A549 (cell line): ENCODE data around the gene PLD1. TPM values are rescaled to one million over a fixed set of nuclear protein-coding genes. Genes with fewer than 3 reads are reported as not detected.

Experiments
- ATAC-seq, 2 experiments: fragments of 200-7000 bp in 1 of 2; fragments of >200 bp in 1 of 2; cut with Nextera tagmentation in 1 of 2; cut with Tn5 transposase in 1 of 2; 3 replicates each; pipeline versions ENCODE4 v1.8.0 to v1.9.1; 2018 to 2020; ENCODE audit warnings: mild to moderate bottlenecking in 1 of 2, moderate library complexity in 1 of 2
- CTCF ChIA-PET: fragments of 300-600 bp; sonication (Branson Sonifier 250); formaldehyde crosslinking; extraction: SDS; loops from one replicate; lab custom pipeline; 2021; ENCODE audit warnings: antibody characterized with exemption, inconsistent platforms; lab: Yijun Ruan, JAX
- POLR2A ChIA-PET: fragments of 350-600 bp; formaldehyde crosslinking; extraction: SDS; loops from one replicate; lab custom pipeline; 2021; ENCODE audit warnings: antibody characterized with exemption, inconsistent platforms; lab: Yijun Ruan, JAX
- DNase-seq, 2 experiments: peaks; one replicate each; pipeline versions ENCODE4 v3.0.0 to v3.0.0-alpha.2; 2011 to 2016; ENCODE audit warnings: low read depth in 1 of 2, low spot score in 1 of 2
- FAIRE-seq: peaks from 2 replicates; lab custom pipeline; 2011; peaks lifted over from hg19 to GRCh38; lab: Jason Lieb, UNC
- H3K27ac ChIP-seq, 2 experiments: fragments of >200 bp; sonication (Bioruptor Twin); formaldehyde crosslinking; 3 replicates each; pipeline ENCODE4 v1.5.1; 2016 to 2017
- H3K4me1 ChIP-seq: fragments of >200 bp; sonication (Bioruptor Twin); formaldehyde crosslinking; 3 replicates; pipeline ENCODE4 v1.6.1; 2016
- H3K4me2 ChIP-seq: fragments of >200 bp; sonication (Bioruptor Twin); formaldehyde crosslinking; 3 replicates; pipeline ENCODE4 v1.6.1; 2016
- H3K4me3 ChIP-seq: fragments of >200 bp; sonication (Bioruptor Twin); formaldehyde crosslinking; 3 replicates; pipeline ENCODE4 v1.5.1; 2016
- H3K9me3 ChIP-seq: fragments of >200 bp; sonication (Bioruptor Twin); formaldehyde crosslinking; 3 replicates; pipeline ENCODE4 v1.6.1; 2016
- BHLHE40 ChIP-seq: IDR thresholded peaks from 2 replicates; pipeline ENCODE4 v1.6.1; 2012; ENCODE audit warnings: low read depth, low read length, inconsistent platforms
- CBX2 ChIP-seq: fragments of 200-600 bp; sonication (generic); IDR thresholded peaks from 2 replicates; pipeline ENCODE4 v1.6.1; 2016; ENCODE audit warnings: low read depth, mild to moderate bottlenecking, borderline replicate concordance
- CBX8 ChIP-seq: fragments of 200-600 bp; sonication (generic); IDR thresholded peaks from 2 replicates; pipeline ENCODE4 v1.6.1; 2016
- CHD4 ChIP-seq: fragments of 200-600 bp; sonication (generic); IDR thresholded peaks from 2 replicates; pipeline ENCODE4 v1.6.1; 2016; ENCODE audit warnings: antibody characterized with exemption, mild to moderate bottlenecking, borderline replicate concordance
- EHF ChIP-seq: fragments of 250-450 bp; sonication (Bioruptor Pico); IDR thresholded peaks from 2 replicates; pipeline ENCODE4 v1.5.0; 2020; ENCODE audit warnings: mild to moderate bottlenecking
- EP300 ChIP-seq, 2 experiments: fragments of >200 bp; sonication (Bioruptor Twin); formaldehyde crosslinking; IDR thresholded peaks; 2 replicates in 1 of 2; 3 replicates in 1 of 2; pipeline ENCODE4 v1.6.1; 2016 to 2017
- FOSB ChIP-seq: fragments of 250-450 bp; sonication (Bioruptor Pico); IDR thresholded peaks from 2 replicates; pipeline ENCODE4 v1.5.0; 2020; ENCODE audit warnings: mild to moderate bottlenecking, moderate library complexity
- HEYL ChIP-seq: fragments of 250-450 bp; sonication (Bioruptor Pico); IDR thresholded peaks from 2 replicates; pipeline ENCODE4 v1.8.0; 2021; ENCODE audit warnings: mild to moderate bottlenecking, moderate library complexity
- HOXA7 ChIP-seq: fragments of 250-450 bp; sonication (Bioruptor Pico); IDR thresholded peaks from 2 replicates; pipeline ENCODE4 v1.5.0; 2020; ENCODE audit warnings: mild to moderate bottlenecking, moderate library complexity
- HOXB13 ChIP-seq: fragments of 250-450 bp; sonication (Bioruptor Pico); IDR thresholded peaks from 2 replicates; pipeline ENCODE4 v1.5.0; 2020; ENCODE audit warnings: low read depth, mild to moderate bottlenecking, moderate library complexity
- NFE2L2 ChIP-seq: fragments of 150-350 bp; conservative IDR thresholded peaks from 2 replicates; pipeline ENCODE4 v1.6.1; 2014; ENCODE audit warnings: low read length
- NPAS2 ChIP-seq: fragments of 250-450 bp; sonication (Bioruptor Pico); IDR thresholded peaks from 2 replicates; pipeline ENCODE4 v1.8.0; 2022; ENCODE audit warnings: mild to moderate bottlenecking, moderate library complexity, borderline replicate concordance
- NR3C1 ChIP-seq: fragments of >200 bp; sonication (Bioruptor Twin); formaldehyde crosslinking; IDR thresholded peaks from 3 replicates; pipeline ENCODE4 v1.6.1; 2017
- PHF8 ChIP-seq: fragments of 200-600 bp; sonication (generic); IDR thresholded peaks from 2 replicates; pipeline ENCODE4 v1.6.1; 2016; ENCODE audit warnings: low read depth, mild to moderate bottlenecking, antibody characterized with exemption, moderate library complexity, borderline replicate concordance
- RAD21 ChIP-seq, 2 experiments: fragments of >200 bp in 1 of 2; sonication (Bioruptor Twin) in 1 of 2; formaldehyde crosslinking in 1 of 2; IDR thresholded peaks in 1 of 2; conservative IDR thresholded peaks in 1 of 2; 2 replicates in 1 of 2; 3 replicates in 1 of 2; pipeline ENCODE4 v1.6.1; 2012 to 2018; ENCODE audit warnings: inconsistent platforms in 1 of 2
- TFCP2L1 ChIP-seq: fragments of 250-450 bp; sonication (Bioruptor Pico); IDR thresholded peaks from 2 replicates; pipeline ENCODE4 v1.5.0; 2021; ENCODE audit warnings: mild to moderate bottlenecking
- TP53 ChIP-seq: fragments of 250-450 bp; sonication (Bioruptor Pico); IDR thresholded peaks from 2 replicates; pipeline ENCODE4 v1.5.0; 2021; ENCODE audit warnings: mild to moderate bottlenecking, moderate library complexity
- ZC3H11A ChIP-seq: fragments of 450-650 bp; IDR thresholded peaks from 2 replicates; pipeline ENCODE4 v1.6.1; 2014; ENCODE audit warnings: antibody characterized with exemption, mild to moderate bottlenecking
- ZFP36 ChIP-seq: fragments of 450-650 bp; IDR thresholded peaks from 2 replicates; pipeline ENCODE4 v1.6.1; 2014; ENCODE audit warnings: borderline replicate concordance; ENCODE audit not compliant: partially characterized antibody
- ZSCAN20 ChIP-seq: fragments of 250-450 bp; sonication (Bioruptor Pico); IDR thresholded peaks from 2 replicates; pipeline ENCODE4 v1.8.0; 2022; ENCODE audit warnings: mild to moderate bottlenecking, moderate library complexity
- WGBS: methylation state at CpG from one replicate; pipeline ENCODE4 v1.1.6; 2017; ENCODE audit errors: missing lambda C conversion rate; 5-methylcytosine and 5-hydroxymethylcytosine counted together
- polyA plus RNA-seq, 4 experiments: library from polyadenylated mRNA; depleted of rRNA in 3 of 4; stranded (reverse); fragments of >200 nt; fragmentation: RNase III in 1 of 4; extraction: RNeasy Plus Mini Kit Qiagen cat#74134 plus additional on column Dnase treatment in 1 of 4; gene quantifications; 2 replicates in 3 of 4; 3 replicates in 1 of 4; pipeline ENCODE4 v1.2.3, GENCODE V29; 2011 to 2017
- TF ChIP-seq, protein P1 (sequence below): fragments of 250-450 bp; sonication (Bioruptor Pico); IDR thresholded peaks from 2 replicates; pipeline ENCODE4 v1.5.0; 2020; ENCODE audit warnings: low read depth, mild to moderate bottlenecking, moderate library complexity
- TF ChIP-seq, protein P2 (sequence below): fragments of >200 bp; sonication (Bioruptor Twin); formaldehyde crosslinking; IDR thresholded peaks from 3 replicates; pipeline ENCODE4 v1.6.1; 2016
- TF ChIP-seq, protein P3 (sequence below): IDR thresholded peaks from 2 replicates; pipeline ENCODE4 v1.6.1; 2012; ENCODE audit warnings: low read depth, borderline replicate concordance
- TF ChIP-seq, protein P4 (sequence below): fragments of >200 bp; sonication (Bioruptor Twin); formaldehyde crosslinking; IDR thresholded peaks from 2 replicates; pipeline ENCODE4 v1.6.1; 2016
- TF ChIP-seq, protein P5 (sequence below): IDR thresholded peaks from 2 replicates; pipeline ENCODE4 v1.6.1; 2012
- TF ChIP-seq, protein P6 (sequence below): fragments of >200 bp; sonication (Bioruptor Twin); formaldehyde crosslinking; IDR thresholded peaks from 3 replicates; pipeline ENCODE4 v1.5.1; 2016
- TF ChIP-seq, protein P7 (sequence below): fragments of 200-600 bp; sonication (generic); IDR thresholded peaks from 2 replicates; pipeline ENCODE4 v1.6.1; 2016; ENCODE audit warnings: antibody characterized with exemption, mild to moderate bottlenecking, moderate library complexity

Gene PLD1
- polyA plus RNA-seq, 2 of the 4 experiments (the other 2 are of a cell fraction) = 6.6 to 27.2 TPM

DNA sequence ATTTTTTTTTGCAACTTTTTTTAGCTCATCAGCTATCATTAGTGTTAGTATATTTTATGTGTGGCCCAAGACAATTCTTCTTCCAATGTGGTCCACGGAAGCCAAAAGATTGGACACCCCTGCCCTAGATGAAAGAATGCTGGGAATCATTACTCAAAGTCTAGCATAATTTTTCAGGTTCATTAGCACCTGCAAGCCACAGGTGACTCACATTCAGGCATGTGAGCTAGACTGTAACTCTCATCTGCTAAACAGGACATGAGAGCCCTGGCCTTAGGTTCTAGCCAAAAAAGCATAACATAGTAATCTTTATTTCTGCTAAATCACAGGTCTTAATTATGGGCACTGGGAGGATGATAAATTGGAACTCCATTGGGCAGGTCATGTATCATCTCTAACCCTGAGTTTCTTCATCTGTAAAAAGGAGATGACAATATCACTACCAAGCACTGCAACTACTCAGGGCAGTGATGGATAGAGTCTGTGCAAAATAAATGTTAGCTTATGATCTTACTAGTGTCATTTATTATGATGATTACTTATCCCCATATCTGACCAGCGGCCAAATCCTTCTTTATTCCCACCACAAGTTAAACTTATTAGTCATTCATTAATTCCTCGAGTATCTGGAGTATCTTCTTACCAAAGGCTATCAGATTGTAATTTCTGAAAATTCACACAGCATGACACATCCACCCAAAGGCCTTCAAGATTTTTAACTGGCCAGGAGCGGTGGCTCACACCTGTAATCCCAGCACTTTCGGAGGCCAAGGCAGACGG, 125.0 kb downstream of the PLD1 start:
- no peak for FAIRE-seq
- POLR2A ChIA-PET = no interaction called here
- H3K4me3 ChIP-seq = no peak overlapping the region
- TF ChIP-seq PHF8 (no peak), HOXA7 (CRISPR knock-in tag) (no peak), ZC3H11A (no peak), HEYL (CRISPR knock-in tag) (no peak), RAD21 (conservative IDR thresholded peaks at IDR 0.05 in 1 of 2, IDR thresholded peaks at IDR 0.05 in 1 of 2) (no peak), EHF (CRISPR knock-in tag) (no peak), CBX2 (no peak), CBX8 (no peak), FOSB (no peak), NFE2L2 (no peak), NPAS2 (CRISPR knock-in tag) (no peak), NR3C1 (no peak)
- TF ChIP-seq, protein P1, sequence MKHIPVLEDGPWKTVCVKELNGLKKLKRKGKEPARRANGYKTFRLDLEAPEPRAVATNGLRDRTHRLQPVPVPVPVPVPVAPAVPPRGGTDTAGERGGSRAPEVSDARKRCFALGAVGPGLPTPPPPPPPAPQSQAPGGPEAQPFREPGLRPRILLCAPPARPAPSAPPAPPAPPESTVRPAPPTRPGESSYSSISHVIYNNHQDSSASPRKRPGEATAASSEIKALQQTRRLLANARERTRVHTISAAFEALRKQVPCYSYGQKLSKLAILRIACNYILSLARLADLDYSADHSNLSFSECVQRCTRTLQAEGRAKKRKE (CRISPR knock-in tag) = no peak
- TF ChIP-seq, protein P2, sequence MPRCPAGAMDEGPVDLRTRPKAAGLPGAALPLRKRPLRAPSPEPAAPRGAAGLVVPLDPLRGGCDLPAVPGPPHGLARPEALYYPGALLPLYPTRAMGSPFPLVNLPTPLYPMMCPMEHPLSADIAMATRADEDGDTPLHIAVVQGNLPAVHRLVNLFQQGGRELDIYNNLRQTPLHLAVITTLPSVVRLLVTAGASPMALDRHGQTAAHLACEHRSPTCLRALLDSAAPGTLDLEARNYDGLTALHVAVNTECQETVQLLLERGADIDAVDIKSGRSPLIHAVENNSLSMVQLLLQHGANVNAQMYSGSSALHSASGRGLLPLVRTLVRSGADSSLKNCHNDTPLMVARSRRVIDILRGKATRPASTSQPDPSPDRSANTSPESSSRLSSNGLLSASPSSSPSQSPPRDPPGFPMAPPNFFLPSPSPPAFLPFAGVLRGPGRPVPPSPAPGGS = no peak
- TF ChIP-seq, protein P3, sequence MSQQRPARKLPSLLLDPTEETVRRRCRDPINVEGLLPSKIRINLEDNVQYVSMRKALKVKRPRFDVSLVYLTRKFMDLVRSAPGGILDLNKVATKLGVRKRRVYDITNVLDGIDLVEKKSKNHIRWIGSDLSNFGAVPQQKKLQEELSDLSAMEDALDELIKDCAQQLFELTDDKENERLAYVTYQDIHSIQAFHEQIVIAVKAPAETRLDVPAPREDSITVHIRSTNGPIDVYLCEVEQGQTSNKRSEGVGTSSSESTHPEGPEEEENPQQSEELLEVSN = no peak
- TF ChIP-seq, protein P4, sequence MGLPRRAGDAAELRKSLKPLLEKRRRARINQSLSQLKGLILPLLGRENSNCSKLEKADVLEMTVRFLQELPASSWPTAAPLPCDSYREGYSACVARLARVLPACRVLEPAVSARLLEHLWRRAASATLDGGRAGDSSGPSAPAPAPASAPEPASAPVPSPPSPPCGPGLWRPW = no peak
- TF ChIP-seq, all 56 proteins: peak for 0
- H3K9me3 ChIP-seq = no peaks in the 10 kb centered on the region
- CTCF ChIA-PET = interaction anchor here (0.9 to 1.3 kb wide), 3 partner anchors 19 to 87 kb away, joined by 3 read pairs; no protein-coding TSS in a partner anchor
- no peak overlapping the region for H3K27ac ChIP-seq
- DNase-seq (no peak), ATAC-seq (no peak)
- H3K4me1 ChIP-seq = no peaks in the 10 kb centered on the region
- H3K4me2 ChIP-seq = no peak overlapping the region
- 88% methylated on average over 6 of the region's 6 CpGs for WGBS

DNA sequence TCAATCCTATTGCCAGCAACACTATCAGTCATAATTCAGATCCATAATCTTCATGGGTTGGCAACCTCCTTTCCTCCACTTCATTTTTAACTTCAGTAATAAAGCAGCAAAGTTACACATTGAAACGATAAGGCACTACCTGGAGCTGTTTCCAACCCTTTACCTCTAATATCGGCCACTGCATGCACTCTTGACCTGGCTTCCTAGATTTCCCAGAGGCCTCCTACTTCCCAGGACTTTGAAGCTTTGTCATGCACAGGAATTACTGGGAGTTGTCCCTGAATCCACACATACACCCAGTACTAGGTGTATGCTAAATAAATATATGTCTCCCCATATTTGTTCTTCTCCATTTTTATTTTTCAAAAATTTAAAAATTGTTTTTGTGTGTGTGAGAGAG, 126.1 kb downstream of the PLD1 start:
- ChIA-PET CTCF (interaction anchor here (0.9 to 1.3 kb wide), 2 partner anchors 20 to 88 kb away, joined by 3 read pairs; no protein-coding TSS in a partner anchor), POLR2A (no interaction called here)
- Histone ChIP-seq H3K9me3 (no peaks in the 10 kb centered on the region), H3K4me1 (peaks cover 3% of the 10 kb centered on the region; the same call in 1 of the 3 replicates), H3K4me2 (no peak overlapping the region), H3K27ac (no peak overlapping the region), H3K4me3 (no peak overlapping the region)
- ATAC-seq = no peak
- no peak for FAIRE-seq
- no peak for DNase-seq
- 82% methylated on average over 2 of the region's 2 CpGs for WGBS
- TF ChIP-seq ZFP36 = no peak
- TF ChIP-seq HOXB13 (CRISPR knock-in tag) = no peak
- no peak for TF ChIP-seq EP300 (IDR thresholded peaks at IDR 0.05)
- TF ChIP-seq BHLHE40 = no peak
- no peak for TF ChIP-seq CHD4
- TF ChIP-seq, protein P2 = no peak
- TF ChIP-seq, protein P5, sequence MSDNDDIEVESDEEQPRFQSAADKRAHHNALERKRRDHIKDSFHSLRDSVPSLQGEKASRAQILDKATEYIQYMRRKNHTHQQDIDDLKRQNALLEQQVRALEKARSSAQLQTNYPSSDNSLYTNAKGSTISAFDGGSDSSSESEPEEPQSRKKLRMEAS = no peak
- no peak for TF ChIP-seq TFCP2L1 (CRISPR knock-in tag)
- TF ChIP-seq, protein P6, sequence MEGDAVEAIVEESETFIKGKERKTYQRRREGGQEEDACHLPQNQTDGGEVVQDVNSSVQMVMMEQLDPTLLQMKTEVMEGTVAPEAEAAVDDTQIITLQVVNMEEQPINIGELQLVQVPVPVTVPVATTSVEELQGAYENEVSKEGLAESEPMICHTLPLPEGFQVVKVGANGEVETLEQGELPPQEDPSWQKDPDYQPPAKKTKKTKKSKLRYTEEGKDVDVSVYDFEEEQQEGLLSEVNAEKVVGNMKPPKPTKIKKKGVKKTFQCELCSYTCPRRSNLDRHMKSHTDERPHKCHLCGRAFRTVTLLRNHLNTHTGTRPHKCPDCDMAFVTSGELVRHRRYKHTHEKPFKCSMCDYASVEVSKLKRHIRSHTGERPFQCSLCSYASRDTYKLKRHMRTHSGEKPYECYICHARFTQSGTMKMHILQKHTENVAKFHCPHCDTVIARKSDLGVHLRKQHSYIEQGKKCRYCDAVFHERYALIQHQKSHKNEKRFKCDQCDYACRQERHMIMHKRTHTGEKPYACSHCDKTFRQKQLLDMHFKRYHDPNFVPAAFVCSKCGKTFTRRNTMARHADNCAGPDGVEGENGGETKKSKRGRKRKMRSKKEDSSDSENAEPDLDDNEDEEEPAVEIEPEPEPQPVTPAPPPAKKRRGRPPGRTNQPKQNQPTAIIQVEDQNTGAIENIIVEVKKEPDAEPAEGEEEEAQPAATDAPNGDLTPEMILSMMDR = no peak
- no peak for TF ChIP-seq HEYL (CRISPR knock-in tag)
- TF ChIP-seq TP53 (CRISPR knock-in tag) = no peak
- TF ChIP-seq, protein P7, sequence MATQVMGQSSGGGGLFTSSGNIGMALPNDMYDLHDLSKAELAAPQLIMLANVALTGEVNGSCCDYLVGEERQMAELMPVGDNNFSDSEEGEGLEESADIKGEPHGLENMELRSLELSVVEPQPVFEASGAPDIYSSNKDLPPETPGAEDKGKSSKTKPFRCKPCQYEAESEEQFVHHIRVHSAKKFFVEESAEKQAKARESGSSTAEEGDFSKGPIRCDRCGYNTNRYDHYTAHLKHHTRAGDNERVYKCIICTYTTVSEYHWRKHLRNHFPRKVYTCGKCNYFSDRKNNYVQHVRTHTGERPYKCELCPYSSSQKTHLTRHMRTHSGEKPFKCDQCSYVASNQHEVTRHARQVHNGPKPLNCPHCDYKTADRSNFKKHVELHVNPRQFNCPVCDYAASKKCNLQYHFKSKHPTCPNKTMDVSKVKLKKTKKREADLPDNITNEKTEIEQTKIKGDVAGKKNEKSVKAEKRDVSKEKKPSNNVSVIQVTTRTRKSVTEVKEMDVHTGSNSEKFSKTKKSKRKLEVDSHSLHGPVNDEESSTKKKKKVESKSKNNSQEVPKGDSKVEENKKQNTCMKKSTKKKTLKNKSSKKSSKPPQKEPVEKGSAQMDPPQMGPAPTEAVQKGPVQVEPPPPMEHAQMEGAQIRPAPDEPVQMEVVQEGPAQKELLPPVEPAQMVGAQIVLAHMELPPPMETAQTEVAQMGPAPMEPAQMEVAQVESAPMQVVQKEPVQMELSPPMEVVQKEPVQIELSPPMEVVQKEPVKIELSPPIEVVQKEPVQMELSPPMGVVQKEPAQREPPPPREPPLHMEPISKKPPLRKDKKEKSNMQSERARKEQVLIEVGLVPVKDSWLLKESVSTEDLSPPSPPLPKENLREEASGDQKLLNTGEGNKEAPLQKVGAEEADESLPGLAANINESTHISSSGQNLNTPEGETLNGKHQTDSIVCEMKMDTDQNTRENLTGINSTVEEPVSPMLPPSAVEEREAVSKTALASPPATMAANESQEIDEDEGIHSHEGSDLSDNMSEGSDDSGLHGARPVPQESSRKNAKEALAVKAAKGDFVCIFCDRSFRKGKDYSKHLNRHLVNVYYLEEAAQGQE = no peak
- TF ChIP-seq ZSCAN20 = no peak
